A549 (cell line): ENCODE measurements around the gene ZDHHC17.

Experiments
- CHD2 ChIP-seq: fragments of 150-350 bp; IDR thresholded peaks from 2 replicates; pipeline ENCODE4 v1.6.1; 2014; ENCODE audit warnings: low read length; ENCODE audit not compliant: partially characterized antibody
- CTCF ChIP-seq: fragments of >200 bp; sonication (Bioruptor Twin); formaldehyde crosslinking; IDR thresholded peaks from 3 replicates; pipeline ENCODE4 v1.5.1; 2016
- ELK1 ChIP-seq: fragments of 150-350 bp; IDR thresholded peaks from 2 replicates; pipeline ENCODE4 v1.6.1; 2014; ENCODE audit warnings: low read depth, mild to moderate bottlenecking, low read length
- ESRRA ChIP-seq: fragments of 150-350 bp; IDR thresholded peaks from 2 replicates; pipeline ENCODE4 v1.6.1; 2014; ENCODE audit warnings: mild to moderate bottlenecking, low read length, borderline replicate concordance
- HDAC2 ChIP-seq: fragments of 200-600 bp; sonication (generic); IDR thresholded peaks from 2 replicates; pipeline ENCODE4 v1.6.1; 2016
- MYC ChIP-seq: IDR thresholded peaks from 2 replicates; pipeline ENCODE4 v1.6.1; 2012; ENCODE audit warnings: mild to moderate bottlenecking, inconsistent platforms, low read length, improper control_type of control experiment, borderline replicate concordance
- NR3C1 ChIP-seq: fragments of >200 bp; sonication (Bioruptor Twin); formaldehyde crosslinking; IDR thresholded peaks from 3 replicates; pipeline ENCODE4 v1.6.1; 2017
- PBX3 ChIP-seq: IDR thresholded peaks from 2 replicates; pipeline ENCODE4 v1.6.1; 2012
- POLR2A ChIP-seq: IDR thresholded peaks from 2 replicates; pipeline ENCODE4 v1.6.1; 2012; ENCODE audit warnings: mild to moderate bottlenecking, low read length
- POLR2AphosphoS2 ChIP-seq: conservative IDR thresholded peaks from 2 replicates; pipeline ENCODE4 v1.6.1; 2012; ENCODE audit warnings: low read length, improper control_type of control experiment, inconsistent platforms
- RARB ChIP-seq: fragments of 250-450 bp; sonication (Bioruptor Pico); IDR thresholded peaks from 2 replicates; pipeline ENCODE4 v1.8.0; 2021; ENCODE audit warnings: mild to moderate bottlenecking, moderate library complexity
- REST ChIP-seq: fragments of 200-600 bp; sonication (generic); IDR thresholded peaks from 2 replicates; pipeline ENCODE4 v1.6.1; 2016; ENCODE audit warnings: antibody characterized with exemption, mild to moderate bottlenecking, moderate library complexity
- USF2 ChIP-seq: fragments of 450-650 bp; IDR thresholded peaks from 2 replicates; pipeline ENCODE4 v1.6.1; 2014; ENCODE audit warnings: antibody characterized with exemption
- ZNF302 ChIP-seq: fragments of 250-450 bp; sonication (Bioruptor Pico); IDR thresholded peaks from 2 replicates; pipeline ENCODE4 v1.9.0; 2021; ENCODE audit warnings: inconsistent platforms, mild to moderate bottlenecking, moderate library complexity

GRCh38 chr12:76878899-76879709 is 115.2 kb downstream of the ZDHHC17 start, which contains the start of gene CSRP2:
- TF ChIP-seq POLR2AphosphoS2 (no peak), RARB (CRISPR knock-in tag) (no peak), CTCF (no peak), ESRRA (no peak), PBX3 (no peak), NR3C1 (no peak), ELK1 (no peak), POLR2A (peak; percentile 89), REST (no peak), USF2 (no peak), ZNF302 (no peak), MYC (no peak), HDAC2 (no peak), CHD2 (no peak)
